Raji (cell line): Measurements from ENCODE around the gene CLCN1.

ENCODE experiments used
- POLR2A ChIP-seq: IDR thresholded peaks from 2 replicates; pipeline ENCODE4 v1.6.1; 2011; ENCODE audit warnings: low read depth, low read length, control low read depth; ENCODE audit not compliant: insufficient read depth

CLCN1 gene

GRCh38 chr7:143391462-143392404 is 75.8 kb downstream of the CLCN1 start:
- TF ChIP-seq POLR2A: no peak

- no peak for TF ChIP-seq POLR2A
Measured at GRCh38 chr7:143392875-143393266, 77.0 kb downstream of the CLCN1 start.

DNA sequence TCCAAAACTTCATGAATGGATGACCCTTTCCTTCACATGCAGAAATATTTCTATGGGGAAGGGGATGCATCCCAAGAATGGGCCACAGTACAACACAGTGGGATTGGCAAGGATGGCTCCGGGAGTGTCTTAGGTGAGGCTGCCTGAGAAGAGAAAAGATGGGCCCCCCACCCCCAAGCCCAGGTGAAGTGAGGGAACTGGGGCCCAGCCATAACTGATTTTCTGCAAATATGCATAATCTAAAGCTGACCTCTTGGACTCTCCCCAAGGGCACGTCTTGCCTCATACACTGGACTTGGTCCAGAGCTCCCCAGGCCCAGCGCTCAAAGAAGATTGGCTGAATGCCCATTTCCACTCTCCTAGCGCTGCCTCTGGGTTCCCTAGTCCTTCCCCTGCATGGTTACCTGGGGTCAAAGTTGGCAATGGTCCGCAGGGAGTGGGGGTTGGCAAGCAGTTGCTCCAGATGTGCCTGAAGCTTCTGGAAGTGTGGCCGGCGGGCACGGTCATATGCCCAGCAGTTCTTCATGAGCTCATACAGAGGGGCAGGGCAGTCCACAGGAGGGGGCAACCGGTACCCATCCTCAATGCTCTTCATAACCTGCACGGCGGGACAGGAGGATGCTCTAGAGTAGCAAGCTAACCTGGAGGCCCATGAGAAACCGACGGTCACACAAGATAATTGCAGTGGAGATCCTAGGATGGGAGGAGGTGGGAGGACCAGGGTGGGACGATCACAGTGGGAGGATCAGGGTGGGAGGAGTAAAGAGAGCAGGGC is 77.5 kb downstream of the CLCN1 start:
- TF ChIP-seq POLR2A: no peak

GRCh38 chr7:143394068-143394467 is 78.2 kb downstream of the CLCN1 start:
- TF ChIP-seq POLR2A: no peak

DNA sequence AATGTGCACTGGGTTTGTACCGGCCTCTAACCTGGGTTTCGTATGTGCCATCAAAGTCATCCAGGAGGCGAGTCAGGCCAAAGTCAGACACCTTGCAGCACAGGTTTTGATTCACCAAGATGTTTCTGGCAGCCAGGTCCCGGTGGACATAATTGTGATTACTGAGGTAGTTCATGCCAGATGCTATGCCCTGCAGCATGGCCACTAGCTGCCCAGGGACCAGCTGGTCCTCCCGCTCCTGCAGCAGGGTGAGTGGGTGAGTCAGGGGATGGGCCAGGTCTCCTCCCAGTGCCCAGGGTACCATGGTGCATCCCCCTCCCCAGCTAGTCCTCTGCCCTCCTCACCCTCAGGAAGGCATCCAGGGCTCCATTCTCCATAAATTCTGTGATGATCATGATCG is 78.9 kb downstream of the CLCN1 start:
- TF ChIP-seq POLR2A: no peak

DNA sequence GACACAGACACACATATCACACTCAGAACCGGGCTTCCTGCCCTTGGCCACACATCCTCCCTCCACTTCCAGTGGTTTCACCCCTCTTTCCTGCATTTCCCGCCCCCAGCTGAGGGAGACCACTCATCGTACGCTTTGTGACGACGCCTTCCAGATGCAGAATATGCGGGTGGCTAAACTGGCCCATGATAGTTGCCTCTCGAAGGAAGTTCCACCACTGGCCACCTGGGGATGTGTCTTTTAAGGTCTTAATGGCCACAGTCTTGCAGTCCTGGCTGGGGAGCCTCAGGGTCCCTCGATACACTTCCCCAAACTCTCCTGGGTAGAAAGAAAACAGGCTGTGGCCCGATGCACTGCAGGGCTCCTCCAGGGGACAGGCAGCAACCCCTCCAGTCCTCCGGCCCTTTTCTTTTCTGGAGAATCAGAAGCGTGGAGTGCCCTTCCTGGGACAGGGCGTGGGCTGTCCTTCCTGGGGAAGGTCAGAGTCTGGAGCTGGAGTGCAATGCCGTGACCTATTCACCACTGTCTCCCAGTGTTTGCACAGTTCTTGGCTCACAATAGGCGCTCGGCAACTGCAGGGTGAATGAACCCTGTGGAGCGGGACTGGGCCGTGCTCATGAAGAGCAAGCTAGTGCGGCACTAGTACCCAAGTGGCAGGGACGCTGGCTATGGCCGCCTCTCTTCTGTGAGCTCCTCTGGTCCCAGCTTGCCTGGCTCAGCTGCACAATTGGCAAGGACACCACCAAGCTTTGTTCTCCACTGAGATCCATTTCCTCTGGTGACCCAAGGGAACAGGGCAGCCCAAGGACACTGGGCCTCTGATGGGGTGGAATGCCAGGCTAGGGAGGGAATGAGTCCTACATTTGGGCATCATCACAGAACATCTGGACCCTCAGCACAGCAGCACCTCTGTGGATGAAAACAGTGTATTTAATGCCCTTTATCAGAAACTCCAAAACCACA is 79.6 kb downstream of the CLCN1 start:
- no peak for TF ChIP-seq POLR2A

DNA sequence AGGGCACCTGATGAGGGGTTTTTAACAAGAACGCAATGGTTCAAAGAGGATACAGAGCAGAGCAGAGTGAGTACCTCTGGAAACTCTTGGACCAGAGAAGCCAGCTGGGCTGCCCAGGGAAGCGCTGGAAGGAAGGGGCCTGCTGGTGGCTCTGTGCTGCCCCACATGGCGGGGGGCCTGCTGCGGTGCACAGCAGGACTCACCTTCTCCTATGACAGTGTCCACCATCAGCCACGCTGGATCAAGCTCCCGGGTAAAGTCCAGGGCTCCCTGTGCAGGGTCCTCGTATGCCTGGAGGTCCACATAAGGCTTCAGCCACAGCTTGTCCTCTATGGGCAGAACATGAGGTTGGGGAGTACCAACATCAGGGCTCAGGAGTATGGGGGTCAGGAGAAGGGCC is 80.3 kb downstream of the CLCN1 start:
- no peak for TF ChIP-seq POLR2A

- TF ChIP-seq POLR2A: no peak
Measured at GRCh38 chr7:143396625-143397556, 81.0 kb downstream of the CLCN1 start.

- no peak for TF ChIP-seq POLR2A
Measured at GRCh38 chr7:143397710-143398530, 82.0 kb downstream of the CLCN1 start.

DNA sequence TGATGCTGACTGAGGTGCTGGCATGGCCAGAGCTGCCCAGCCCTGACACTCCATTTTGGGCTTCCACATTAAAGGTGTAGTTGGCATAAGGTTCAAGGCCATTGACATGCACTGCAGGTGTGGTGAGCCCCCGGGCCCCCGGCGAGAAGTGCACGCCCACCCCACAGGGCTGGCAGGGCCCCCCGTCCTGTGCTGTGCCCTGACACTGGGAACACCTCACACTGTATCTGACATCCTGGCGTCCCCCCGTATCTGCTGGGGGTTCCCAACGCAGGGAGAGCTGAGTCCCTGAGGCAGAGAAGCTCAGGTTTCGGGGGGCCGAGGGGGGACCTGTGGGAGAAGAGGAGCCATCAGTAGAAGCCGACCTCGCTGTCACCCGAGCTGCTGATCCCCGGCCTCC is 82.7 kb downstream of the CLCN1 start:
- no peak for TF ChIP-seq POLR2A

GRCh38 chr7:143399151-143399550 is 83.2 kb downstream of the CLCN1 start:
- TF ChIP-seq POLR2A: no peak

DNA sequence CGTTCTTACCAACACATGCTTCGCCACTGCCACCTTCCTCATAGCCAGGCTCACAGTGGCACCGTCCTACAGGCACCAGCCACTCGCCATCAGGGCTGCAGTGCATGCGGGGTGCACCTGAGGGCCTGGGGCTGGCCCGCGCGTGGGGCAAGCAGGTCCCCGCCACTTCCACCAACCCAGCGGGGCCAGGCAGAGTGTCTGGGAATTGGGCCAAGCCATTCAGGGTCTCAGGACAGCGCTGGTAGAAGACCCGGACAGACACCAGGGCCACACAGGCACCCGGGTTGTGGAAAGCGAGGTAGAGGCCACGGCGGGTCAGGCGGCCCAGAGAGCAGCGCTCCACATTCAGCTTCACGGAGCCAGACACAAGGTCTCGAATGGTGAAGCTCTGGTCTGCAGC is 83.7 kb downstream of the CLCN1 start:
- no peak for TF ChIP-seq POLR2A

- no peak for TF ChIP-seq POLR2A
Measured at GRCh38 chr7:143401265-143401664, 85.4 kb downstream of the CLCN1 start.
